Central memory CD8-positive, alpha-beta T cell (primary cell): Measurements from ENCODE around the gene GLMN.
A peak's percentile ranks its signal among the peaks of the same experiment; 100 is the strongest.
"Not testable (repeated sequence)": the region's sequence is repeated elsewhere in the genome, so short reads cannot be mapped to it uniquely, and the experiment has no call there.

ENCODE experiments used
- ATAC-seq: fragments of 150-1000 bp; cut with Tn5 transposase; replicated peaks from 2 replicates; pipeline ENCODE4 v1.10.0; 2022; ENCODE audit warnings: mild to moderate bottlenecking, moderate FRiP score, moderate number of reproducible peaks; ENCODE audit not compliant: poor library complexity, severe bottlenecking; ENCODE audit errors: extremely low read depth
- DNase-seq, 2 donors: peaks; one replicate each; pipeline ENCODE4 v3.0.0; 2021; ENCODE audit warnings: low spot score in 2 of 2
- H3K27ac Mint-ChIP-seq: one replicate; pipeline ENCODE4 v1.8.0; 2022; ENCODE audit warnings: low read depth, mild to moderate bottlenecking, moderate library complexity, mixed read lengths
- H3K27me3 Mint-ChIP-seq: one replicate; pipeline ENCODE4 v1.8.0; 2022; ENCODE audit warnings: mixed read lengths
- H3K36me3 Mint-ChIP-seq: one replicate; pipeline ENCODE4 v1.8.0; 2022; ENCODE audit warnings: mild to moderate bottlenecking, moderate library complexity, mixed read lengths; ENCODE audit not compliant: insufficient read depth
- H3K4me1 Mint-ChIP-seq: one replicate; pipeline ENCODE4 v1.8.0; 2022; ENCODE audit warnings: mixed read lengths
- H3K4me3 Mint-ChIP-seq: one replicate; pipeline ENCODE4 v1.8.0; 2022; ENCODE audit warnings: mild to moderate bottlenecking, moderate library complexity, mixed read lengths
- H3K9me3 Mint-ChIP-seq: one replicate; pipeline ENCODE4 v1.8.0; 2022; ENCODE audit warnings: mixed read lengths

Gene GLMN

GRCh38 chr1:92277105-92277723, 21.6 kb downstream of the GLMN start:
- Mint-ChIP-seq H3K27ac (no peak overlapping the region), H3K27me3 (no peaks in the 10 kb centered on the region), H3K9me3 (no peaks in the 10 kb centered on the region), H3K4me3 (no peak overlapping the region), H3K36me3 (peaks cover 20% of the 10 kb centered on the region), H3K4me1 (peaks cover 33% of the 10 kb centered on the region)
- ATAC-seq (no peak), DNase-seq (no peak)

- H3K4me1 Mint-ChIP-seq, result peaks cover 24% of the 10 kb centered on the region
- ATAC-seq (no peak), DNase-seq (no peak)
- H3K9me3 Mint-ChIP-seq, result no peaks in the 10 kb centered on the region
- peaks cover 22% of the 10 kb centered on the region for H3K36me3 Mint-ChIP-seq
- no peak overlapping the region for H3K4me3 Mint-ChIP-seq
- H3K27me3 Mint-ChIP-seq, result no peaks in the 10 kb centered on the region
- H3K27ac Mint-ChIP-seq, result no peak overlapping the region
These were observed 22.7 kb downstream of the GLMN start for GRCh38 chr1:92276082-92276481.

GRCh38 chr1:92274939-92275338, 23.8 kb downstream of the GLMN start:
- Mint-ChIP-seq H3K4me1 (peaks cover 18% of the 10 kb centered on the region), H3K27ac (peak overlapping the region; percentile 10), H3K27me3 (no peaks in the 10 kb centered on the region), H3K9me3 (no peaks in the 10 kb centered on the region), H3K36me3 (peaks cover 22% of the 10 kb centered on the region), H3K4me3 (no peak overlapping the region)
- ATAC-seq, result no peak
- no peak for DNase-seq

- Mint-ChIP-seq H3K36me3 (peaks cover 23% of the 10 kb centered on the region), H3K4me1 (peaks cover 12% of the 10 kb centered on the region), H3K9me3 (no peaks in the 10 kb centered on the region), H3K27ac (no peak overlapping the region), H3K4me3 (no peak overlapping the region), H3K27me3 (no peaks in the 10 kb centered on the region)
- DNase-seq, result no peak
- no peak for ATAC-seq
These were observed 25.7 kb downstream of the GLMN start for GRCh38 chr1:92273039-92273438.

GRCh38 chr1:92262516-92262915, 36.3 kb downstream of the GLMN start:
- no peak for DNase-seq
- H3K9me3 Mint-ChIP-seq, result no peaks in the 10 kb centered on the region
- ATAC-seq, result no peak
- peak overlapping the region; percentile 61 for H3K27ac Mint-ChIP-seq
- H3K4me1 Mint-ChIP-seq, result no peaks in the 10 kb centered on the region
- no peak overlapping the region for H3K4me3 Mint-ChIP-seq
- no peaks in the 10 kb centered on the region for H3K27me3 Mint-ChIP-seq
- H3K36me3 Mint-ChIP-seq, result peaks cover 21% of the 10 kb centered on the region

GRCh38 chr1:92259350-92259749, 39.4 kb downstream of the GLMN start:
- ATAC-seq (no peak), DNase-seq (no peak)
- Mint-ChIP-seq H3K4me1 (peaks cover 7% of the 10 kb centered on the region), H3K27ac (no peak overlapping the region), H3K4me3 (no peak overlapping the region), H3K9me3 (no peaks in the 10 kb centered on the region), H3K27me3 (no peaks in the 10 kb centered on the region), H3K36me3 (peaks cover 37% of the 10 kb centered on the region)

GRCh38 chr1:92254714-92255113, 44.1 kb downstream of the GLMN start:
- H3K36me3 Mint-ChIP-seq, result peaks cover 42% of the 10 kb centered on the region
- ATAC-seq, H3K27ac Mint-ChIP-seq, H3K9me3 Mint-ChIP-seq, DNase-seq, H3K27me3 Mint-ChIP-seq, H3K4me1 Mint-ChIP-seq, H3K4me3 Mint-ChIP-seq: not testable (repeated sequence)

GRCh38 chr1:92244376-92244775, 54.4 kb downstream of the GLMN start:
- Mint-ChIP-seq H3K9me3 (no peaks in the 10 kb centered on the region), H3K4me1 (no peaks in the 10 kb centered on the region), H3K4me3 (no peak overlapping the region), H3K36me3 (peaks cover 9% of the 10 kb centered on the region), H3K27me3 (no peaks in the 10 kb centered on the region), H3K27ac (no peak overlapping the region)
- ATAC-seq, result no peak
- DNase-seq, result no peak

GRCh38 chr1:92240034-92240433, 58.8 kb downstream of the GLMN start:
- Mint-ChIP-seq H3K4me1 (no peaks in the 10 kb centered on the region), H3K9me3 (no peaks in the 10 kb centered on the region), H3K36me3 (no peaks in the 10 kb centered on the region), H3K4me3 (no peak overlapping the region), H3K27me3 (peaks cover 31% of the 10 kb centered on the region), H3K27ac (no peak overlapping the region)
- no peak for ATAC-seq
- no peak for DNase-seq

GRCh38 chr1:92230736-92231135, 68.1 kb downstream of the GLMN start:
- Mint-ChIP-seq H3K27ac (no peak overlapping the region), H3K4me3 (no peak overlapping the region), H3K27me3 (peaks cover 18% of the 10 kb centered on the region), H3K9me3 (no peaks in the 10 kb centered on the region), H3K36me3 (no peaks in the 10 kb centered on the region), H3K4me1 (no peaks in the 10 kb centered on the region)
- no peak for ATAC-seq
- DNase-seq, result no peak

GRCh38 chr1:92228401-92228800, 70.4 kb downstream of the GLMN start:
- Mint-ChIP-seq H3K9me3 (no peaks in the 10 kb centered on the region), H3K4me1 (no peaks in the 10 kb centered on the region), H3K27ac (no peak overlapping the region), H3K4me3 (no peak overlapping the region), H3K27me3 (peaks cover 12% of the 10 kb centered on the region), H3K36me3 (no peaks in the 10 kb centered on the region)
- DNase-seq (no peak), ATAC-seq (no peak)

- Mint-ChIP-seq H3K27ac (no peak overlapping the region), H3K4me3 (no peak overlapping the region), H3K36me3 (no peaks in the 10 kb centered on the region), H3K4me1 (no peaks in the 10 kb centered on the region), H3K27me3 (peaks cover 5% of the 10 kb centered on the region), H3K9me3 (no peaks in the 10 kb centered on the region)
- ATAC-seq (no peak), DNase-seq (no peak)
These were observed 79.8 kb downstream of the GLMN start for GRCh38 chr1:92219028-92219427.

- H3K27ac Mint-ChIP-seq, result no peak overlapping the region
- DNase-seq, result no peak
- no peaks in the 10 kb centered on the region for H3K4me1 Mint-ChIP-seq
- no peak overlapping the region for H3K4me3 Mint-ChIP-seq
- H3K9me3 Mint-ChIP-seq, result no peaks in the 10 kb centered on the region
- no peaks in the 10 kb centered on the region for H3K36me3 Mint-ChIP-seq
- no peak for ATAC-seq
- H3K27me3 Mint-ChIP-seq, result peaks cover 5% of the 10 kb centered on the region
These were observed 80.2 kb downstream of the GLMN start for GRCh38 chr1:92218559-92218958.

- Mint-ChIP-seq H3K4me1 (no peaks in the 10 kb centered on the region), H3K4me3 (no peak within 1 kb of the TSS), H3K9me3 (no peaks in the 10 kb centered on the region), H3K27me3 (peaks cover 5% of the 10 kb centered on the region), H3K36me3 (no peaks in the 10 kb centered on the region), H3K27ac (no peak within 1 kb of the TSS)
- ATAC-seq (no peak), DNase-seq (no peak)
These were observed 81.1 kb downstream of the GLMN start, which contains the start of gene C1orf146 for GRCh38 chr1:92217721-92218120. Gene C1orf146 (plus strand): TSS chr1:92217915. CDS start chr1:92231421, 13,506 bp downstream.
